Neuronal stem cell (in vitro differentiated cells): ENCODE measurements around the gene SKA3.
"Not testable (repeated sequence)": the region's sequence is repeated elsewhere in the genome, so short reads cannot be mapped to it uniquely, and the experiment has no call there.

Experiments used
- DNase-seq: peaks from one replicate; pipeline ENCODE4 v3.0.0-alpha.2; 2013; ENCODE audit warnings: low spot score
- H2AFZ ChIP-seq: one replicate; pipeline ENCODE4 v1.6.1; 2013; ENCODE audit warnings: mild to moderate bottlenecking, low read length, inconsistent platforms
- H2AK5ac ChIP-seq: 2 replicates; pipeline ENCODE4 v1.6.1; 2013; ENCODE audit warnings: low read depth, mild to moderate bottlenecking, inconsistent platforms, low read length, moderate library complexity, mixed read lengths
- H2BK120ac ChIP-seq: 2 replicates; pipeline ENCODE4 v1.6.1; 2013; ENCODE audit warnings: low read depth, mild to moderate bottlenecking, inconsistent platforms, low read length, moderate library complexity, mixed read lengths
- H2BK12ac ChIP-seq: one replicate; pipeline ENCODE4 v1.6.1; 2013; ENCODE audit warnings: low read length, inconsistent platforms
- H2BK15ac ChIP-seq: 2 replicates; pipeline ENCODE4 v1.6.1; 2013; ENCODE audit warnings: mild to moderate bottlenecking, low read length, inconsistent platforms, mixed read lengths
- H2BK5ac ChIP-seq: one replicate; pipeline ENCODE4 v1.6.1; 2013; ENCODE audit warnings: inconsistent platforms, mild to moderate bottlenecking, low read length, moderate library complexity
- H3K14ac ChIP-seq: one replicate; pipeline ENCODE4 v1.6.1; 2013; ENCODE audit warnings: low read length, inconsistent platforms
- H3K18ac ChIP-seq: 2 replicates; pipeline ENCODE4 v1.6.1; 2013; ENCODE audit warnings: low read length, inconsistent platforms
- H3K23ac ChIP-seq: 2 replicates; pipeline ENCODE4 v1.6.1; 2013; ENCODE audit warnings: low read depth, mild to moderate bottlenecking, mixed read lengths, low read length, inconsistent platforms; ENCODE audit not compliant: poor library complexity
- H3K27ac ChIP-seq: replicated peaks from 3 replicates; pipeline ENCODE4 v1.5.1; 2013; ENCODE audit warnings: low read length, inconsistent platforms
- H3K27me3 ChIP-seq, 3 experiments: 2 replicates each; pipeline ENCODE4 v1.6.1; 2013; ENCODE audit warnings: low read length in 3 of 3, mild to moderate bottlenecking in 2 of 3, inconsistent platforms in 1 of 3, low read depth in 1 of 3, mixed read lengths in 1 of 3, moderate library complexity in 1 of 3; ENCODE audit not compliant: control insufficient read depth in 3 of 3, insufficient read depth in 3 of 3
- H3K36me3 ChIP-seq, 2 donors: replicated peaks in 1 of 2; 2 replicates each; pipeline ENCODE4 v1.6.1; 2013; ENCODE audit warnings: low read length in 2 of 2; ENCODE audit not compliant: control insufficient read depth in 2 of 2, insufficient read depth in 2 of 2
- H3K4ac ChIP-seq: 2 replicates; pipeline ENCODE4 v1.6.1; 2013; ENCODE audit warnings: inconsistent platforms, mild to moderate bottlenecking, low read length, moderate library complexity
- H3K4me1 ChIP-seq, 2 donors: 1 replicate in 1 of 2; 2 replicates in 1 of 2; pipeline ENCODE4 v1.6.1; 2013; ENCODE audit warnings: low read length in 2 of 2, low read depth in 1 of 2; ENCODE audit not compliant: control insufficient read depth in 2 of 2, insufficient read depth in 1 of 2
- H3K4me2 ChIP-seq: one replicate; pipeline ENCODE4 v1.6.1; 2013; ENCODE audit warnings: mild to moderate bottlenecking, low read length, inconsistent platforms; ENCODE audit not compliant: insufficient read depth, poor library complexity, severe bottlenecking
- H3K4me3 ChIP-seq, 2 donors: 2 replicates each; pipeline ENCODE4 v1.5.1; 2013; ENCODE audit warnings: low read length in 2 of 2, mild to moderate bottlenecking in 2 of 2, inconsistent platforms in 1 of 2, moderate library complexity in 1 of 2
- H3K79me1 ChIP-seq: one replicate; pipeline ENCODE4 v1.6.1; 2013; ENCODE audit warnings: low read depth, mild to moderate bottlenecking, inconsistent platforms, low read length, moderate library complexity
- H3K9ac ChIP-seq: one replicate; pipeline ENCODE4 v1.6.1; 2013; ENCODE audit warnings: mild to moderate bottlenecking, low read depth, low read length, inconsistent platforms; ENCODE audit not compliant: poor library complexity
- H3K9me3 ChIP-seq, 2 donors: replicated peaks in 1 of 2; 2 replicates each; pipeline versions ENCODE3 to v1.6.1; 2013; ENCODE audit warnings: low read length in 2 of 2, mild to moderate bottlenecking in 2 of 2, inconsistent platforms in 1 of 2, low read depth in 1 of 2, mixed read lengths in 1 of 2, moderate library complexity in 1 of 2; ENCODE audit not compliant: control insufficient read depth in 2 of 2, insufficient read depth in 1 of 2
- H4K8ac ChIP-seq: one replicate; pipeline ENCODE4 v1.6.1; 2013; ENCODE audit warnings: low read depth, mild to moderate bottlenecking, inconsistent platforms, low read length, moderate library complexity
- H4K91ac ChIP-seq: one replicate; pipeline ENCODE4 v1.6.1; 2013; ENCODE audit warnings: low read length, low read depth, mild to moderate bottlenecking, inconsistent platforms; ENCODE audit not compliant: poor library complexity
- WGBS, 2 donors: extraction: QIAGEN DNeasy Blood & Tissue Kit; methylation state at CpG; one replicate each; pipeline ENCODE4 v1.1.7; 2013; ENCODE audit warnings: missing lambda C conversion rate in 2 of 2, mixed read lengths in 1 of 2; ENCODE audit not compliant: insufficient read length in 2 of 2, insufficient replicate concordance in 1 of 2; ENCODE audit errors: extremely low coverage in 2 of 2; 5-methylcytosine and 5-hydroxymethylcytosine counted together

Gene SKA3

GRCh38 chr13:21135833-21136232 is 40.5 kb downstream of the SKA3 start:
- H4K91ac ChIP-seq, H2AK5ac ChIP-seq, DNase-seq, H3K27ac ChIP-seq, H3K27me3 ChIP-seq, H3K9ac ChIP-seq, H3K4ac ChIP-seq, H3K4me2 ChIP-seq, H3K9me3 ChIP-seq, H3K4me3 ChIP-seq, H3K4me1 ChIP-seq, H3K14ac ChIP-seq, H2BK15ac ChIP-seq, H3K79me1 ChIP-seq, H2BK12ac ChIP-seq, H3K23ac ChIP-seq, H4K8ac ChIP-seq, H2BK5ac ChIP-seq, H3K18ac ChIP-seq, H3K36me3 ChIP-seq, H2BK120ac ChIP-seq: not testable (repeated sequence)
- no CpG with 5 or more reads among the region's 6 CpGs for WGBS, 2 donors
- H2AFZ ChIP-seq = peak overlapping the region; percentile 71

GRCh38 chr13:21134475-21134874 is 41.9 kb downstream of the SKA3 start:
- no peak overlapping the region for H3K4ac ChIP-seq
- H2BK120ac ChIP-seq = no peak overlapping the region
- H2BK5ac ChIP-seq = no peak overlapping the region
- peaks cover 2% of the 10 kb centered on the region for H3K79me1 ChIP-seq
- no CpG with 5 or more reads among the region's 5 CpGs for WGBS, 2 donors
- H2BK12ac ChIP-seq = no peak overlapping the region
- H4K91ac ChIP-seq = no peak overlapping the region
- DNase-seq = no peak
- H3K4me1 ChIP-seq = peaks cover 0 to 1% of the 10 kb centered on the region in 2 donors
- no peak overlapping the region for H3K9ac ChIP-seq
- no peak overlapping the region for H3K4me3 ChIP-seq
- H3K14ac ChIP-seq = no peak overlapping the region
- H3K23ac ChIP-seq = no peak overlapping the region
- peak overlapping the region; percentile 1 for H2AK5ac ChIP-seq
- H3K36me3 ChIP-seq = no peaks in the 10 kb centered on the region
- H3K27ac ChIP-seq = no peak overlapping the region
- H3K27me3 ChIP-seq = no peaks in the 10 kb centered on the region
- no peak overlapping the region for H2AFZ ChIP-seq
- no peak overlapping the region for H3K4me2 ChIP-seq
- no peak overlapping the region for H3K18ac ChIP-seq
- H3K9me3 ChIP-seq = peaks cover 0 to 2% of the 10 kb centered on the region in 2 donors
- H4K8ac ChIP-seq = no peak overlapping the region
- no peak overlapping the region for H2BK15ac ChIP-seq

GRCh38 chr13:21133077-21133476 is 43.3 kb downstream of the SKA3 start:
- Histone ChIP-seq H2AK5ac (no peak overlapping the region), H3K18ac (no peak overlapping the region), H2BK5ac (no peak overlapping the region), H3K4me3 (no peak overlapping the region), H3K23ac (no peak overlapping the region), H3K4me2 (no peak overlapping the region), H2BK12ac (no peak overlapping the region), H3K9me3 (peaks cover 0 to 2% of the 10 kb centered on the region in 2 donors), H2AFZ (no peak overlapping the region), H3K9ac (no peak overlapping the region), H4K8ac (no peak overlapping the region), H3K27me3 (no peaks in the 10 kb centered on the region), H3K4me1 (no peaks in the 10 kb centered on the region), H2BK120ac (no peak overlapping the region), H3K79me1 (peaks cover 2% of the 10 kb centered on the region), H2BK15ac (no peak overlapping the region), H3K14ac (no peak overlapping the region), H3K27ac (no peak overlapping the region), H3K36me3 (no peaks in the 10 kb centered on the region), H4K91ac (no peak overlapping the region), H3K4ac (no peak overlapping the region)
- no peak for DNase-seq
- WGBS, 2 donors = no CpG with 5 or more reads among the region's 3 CpGs

GRCh38 chr13:21130116-21130515 is 46.2 kb downstream of the SKA3 start:
- no CpG with 5 or more reads among the region's 2 CpGs for WGBS, 2 donors
- DNase-seq = no peak

More at GRCh38 chr13:21130116-21130515, 46.2 kb downstream of the SKA3 start:
- no peak overlapping the region for H2BK15ac ChIP-seq
- H3K14ac ChIP-seq = no peak overlapping the region
- H3K4me1 ChIP-seq = no peaks in the 10 kb centered on the region
- H3K9ac ChIP-seq = no peak overlapping the region
- no peak overlapping the region for H3K23ac ChIP-seq
- H3K18ac ChIP-seq = no peak overlapping the region
- no peaks in the 10 kb centered on the region for H3K36me3 ChIP-seq
- no peak overlapping the region for H3K4me3 ChIP-seq
- no peak overlapping the region for H2AFZ ChIP-seq
- H3K27ac ChIP-seq = no peak overlapping the region
- no peak overlapping the region for H4K91ac ChIP-seq
- no peak overlapping the region for H4K8ac ChIP-seq
- H3K9me3 ChIP-seq = peaks cover 0 to 2% of the 10 kb centered on the region in 2 donors
- H2BK120ac ChIP-seq = no peak overlapping the region
- H3K4ac ChIP-seq = no peak overlapping the region
- no peak overlapping the region for H2AK5ac ChIP-seq
- no peak overlapping the region for H2BK5ac ChIP-seq
- H2BK12ac ChIP-seq = no peak overlapping the region
- no peaks in the 10 kb centered on the region for H3K27me3 ChIP-seq
- H3K79me1 ChIP-seq = peaks cover 2% of the 10 kb centered on the region
- no peak overlapping the region for H3K4me2 ChIP-seq
